ENCODE results near the gene DCBLD2. TPM values are rescaled to one million over a fixed set of nuclear protein-coding genes. Genes with fewer than 3 reads are reported as not detected.
A peak's percentile ranks its signal among the peaks of the same experiment; 100 is the strongest.
"Not testable (repeated sequence)": the region's sequence is repeated elsewhere in the genome, so short reads cannot be mapped to it uniquely, and the experiment has no call there.

DCBLD2 gene
- total RNA-seq, 1 experiment from 2014 or later, result 0.20 TPM

DNA sequence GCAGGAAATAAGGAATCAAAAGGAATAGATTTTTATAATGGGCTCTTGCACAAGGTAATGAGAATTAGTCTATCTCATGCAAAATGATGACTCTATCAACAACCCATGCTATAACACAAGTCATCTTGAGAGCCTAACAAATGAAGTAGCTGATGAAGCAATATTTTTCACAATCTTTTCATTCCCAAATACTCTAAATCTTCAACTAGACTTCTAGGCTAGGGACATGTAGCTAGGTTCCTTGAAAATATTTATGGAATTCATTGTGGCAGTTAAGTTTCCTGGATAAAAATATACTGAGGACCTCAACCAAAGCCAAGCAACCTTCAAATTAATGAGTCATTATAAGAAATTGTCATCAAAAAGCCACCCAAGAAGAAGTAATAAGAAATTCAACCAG, 55.4 kb downstream of the DCBLD2 start:
- no peak for DNase-seq (ENCODE audit: low spot score)

DNA sequence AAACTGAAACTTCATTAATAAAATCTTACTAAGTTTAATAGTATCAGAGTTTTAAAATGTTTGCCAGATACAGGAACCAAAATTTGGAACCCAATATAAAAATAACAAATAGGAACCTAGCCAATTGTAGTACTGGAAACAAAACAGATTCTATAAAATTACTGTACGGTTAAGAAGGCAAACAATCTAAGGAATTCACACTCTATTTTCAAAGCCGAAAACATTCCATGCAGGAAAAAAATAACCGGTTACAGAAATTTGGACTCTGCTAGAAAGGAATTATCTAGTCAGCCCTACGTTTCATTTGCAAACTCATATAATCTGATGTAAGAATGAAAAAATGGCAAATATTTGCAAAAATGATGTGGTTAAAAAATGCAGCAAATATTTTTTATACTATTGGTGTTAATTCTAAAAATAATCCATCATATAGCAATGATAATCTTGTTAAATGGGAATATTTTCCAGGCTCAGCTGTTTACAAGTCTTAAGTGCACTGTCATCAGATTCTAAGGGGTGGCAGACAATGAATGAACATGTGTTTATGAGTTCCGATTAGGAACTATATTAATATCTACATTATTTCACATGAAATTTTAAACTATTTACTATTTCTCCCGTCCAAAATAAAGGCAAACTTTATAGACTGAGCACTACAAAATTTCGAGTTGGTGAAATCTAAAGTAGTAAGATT, 58.1 kb downstream of the DCBLD2 start:
- DNase-seq (ENCODE audit: low spot score), result no peak
- in situ Hi-C loops (cut with HindIII; ENCODE audit: low sequenced_read_pairs), result no loop called here

More for the DNA sequence above, 55.4 kb downstream of the DCBLD2 start:
- in situ Hi-C loops (cut with HindIII; ENCODE audit: low sequenced_read_pairs), result no loop called here

DNA sequence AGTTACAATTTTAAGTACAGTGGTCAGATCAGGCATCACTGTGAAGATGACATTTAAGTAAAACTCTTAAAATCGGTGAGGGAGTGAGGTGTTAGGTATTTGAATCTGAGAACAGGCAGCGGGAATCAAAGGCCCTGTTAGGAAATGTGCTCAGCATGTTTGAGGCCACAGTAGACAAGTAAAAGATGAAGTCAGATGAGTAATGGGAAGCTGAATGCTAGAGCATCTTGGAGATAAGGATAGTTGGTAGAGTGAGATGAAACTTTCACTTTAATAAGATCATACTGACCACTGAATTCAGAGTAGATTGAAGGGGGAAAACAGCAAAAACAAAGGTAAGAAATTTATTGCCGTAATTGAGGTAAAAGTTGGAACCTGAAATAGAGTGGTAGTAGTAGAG, 61.6 kb downstream of the DCBLD2 start:
- in situ Hi-C loops (cut with HindIII; ENCODE audit: low sequenced_read_pairs), result no loop called here

DNA sequence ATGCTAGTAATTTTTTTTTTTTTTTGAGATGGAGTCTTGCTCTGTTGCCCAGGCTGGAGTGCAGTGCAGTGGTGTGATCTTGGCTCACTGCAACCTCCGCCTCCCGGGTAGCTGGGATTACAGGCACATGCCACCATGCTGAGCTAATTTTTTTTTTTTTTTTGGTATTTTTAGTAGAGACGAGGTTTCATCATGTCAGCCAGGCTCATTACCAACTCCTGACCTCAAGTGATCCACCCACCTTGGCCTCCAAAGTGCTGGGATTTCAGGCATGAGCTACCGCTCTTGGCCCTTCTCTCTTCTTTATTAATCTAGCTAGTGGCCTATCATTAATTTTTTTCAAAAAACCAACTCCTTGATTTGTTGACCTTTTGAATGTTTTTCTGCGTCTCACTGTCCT, 70.4 kb downstream of the DCBLD2 start:
- DNase-seq (ENCODE audit: low spot score); in situ Hi-C loops (cut with HindIII; ENCODE audit: low sequenced_read_pairs): not testable (repeated sequence)

More for the DNA sequence above, 61.6 kb downstream of the DCBLD2 start:
- DNase-seq (ENCODE audit: low spot score), result no peak

DNA sequence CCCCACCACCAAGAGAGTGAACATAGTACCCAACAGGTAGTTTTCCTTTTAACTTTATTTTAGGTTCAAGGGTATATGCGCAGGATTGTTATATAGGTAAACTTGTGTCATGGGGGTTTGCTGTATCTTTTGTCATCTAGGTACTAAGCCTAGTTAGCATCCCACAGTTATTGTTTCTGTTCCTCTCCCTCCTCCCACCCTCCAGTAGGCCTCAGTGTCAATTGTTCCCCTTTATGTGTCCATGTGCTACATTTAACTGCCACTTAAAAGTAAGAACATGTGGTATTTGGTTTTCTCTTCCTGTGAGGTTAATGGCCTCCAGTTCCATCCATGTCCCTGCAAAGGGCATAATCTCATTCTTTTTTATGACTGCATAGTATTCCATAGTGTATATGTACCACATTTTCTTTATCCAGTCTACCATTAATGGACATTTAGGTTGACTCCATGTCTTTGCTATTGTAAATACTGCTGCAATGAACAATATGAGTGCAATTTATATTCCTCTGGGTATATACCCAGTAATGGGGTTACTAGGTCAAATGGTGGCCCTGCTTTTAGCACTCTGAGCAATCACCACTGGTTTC, 72.2 kb downstream of the DCBLD2 start:
- no peak for DNase-seq (ENCODE audit: low spot score)
- in situ Hi-C loops (cut with HindIII; ENCODE audit: low sequenced_read_pairs), result no loop called here

DNA sequence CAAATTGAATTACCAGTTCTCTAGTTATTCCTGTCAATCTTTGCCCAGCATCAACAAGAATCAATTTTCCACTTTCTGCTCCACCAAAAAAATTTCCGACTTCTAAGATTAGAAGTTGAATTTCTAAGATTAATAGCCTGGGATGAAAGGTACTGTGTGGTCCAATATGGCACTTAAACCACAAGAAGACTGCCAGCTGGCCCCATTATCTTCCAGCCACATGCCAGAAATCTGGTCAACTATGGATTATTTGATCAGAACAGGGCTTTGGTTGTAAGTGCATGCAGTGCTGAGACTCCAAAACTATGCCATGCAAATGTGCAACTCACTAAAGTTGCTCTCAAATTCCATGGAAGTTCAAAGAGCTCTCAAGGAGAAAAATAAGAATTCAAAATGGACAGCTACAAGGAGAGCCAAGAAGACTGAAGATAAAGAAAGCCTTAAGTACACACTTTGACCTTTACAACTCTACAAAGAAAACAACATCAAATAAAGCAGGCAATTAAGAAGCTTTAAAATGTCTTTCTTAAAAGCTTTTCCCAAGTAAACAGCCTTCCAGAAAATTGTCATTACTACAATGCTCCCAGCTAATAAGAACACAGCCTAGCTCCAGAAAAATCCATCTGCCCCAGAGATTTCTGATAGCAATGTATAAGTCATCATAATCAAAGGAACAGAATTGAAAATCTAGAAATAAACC, 74.1 kb downstream of the DCBLD2 start:
- in situ Hi-C loops (cut with HindIII; ENCODE audit: low sequenced_read_pairs), result no loop called here

DNA sequence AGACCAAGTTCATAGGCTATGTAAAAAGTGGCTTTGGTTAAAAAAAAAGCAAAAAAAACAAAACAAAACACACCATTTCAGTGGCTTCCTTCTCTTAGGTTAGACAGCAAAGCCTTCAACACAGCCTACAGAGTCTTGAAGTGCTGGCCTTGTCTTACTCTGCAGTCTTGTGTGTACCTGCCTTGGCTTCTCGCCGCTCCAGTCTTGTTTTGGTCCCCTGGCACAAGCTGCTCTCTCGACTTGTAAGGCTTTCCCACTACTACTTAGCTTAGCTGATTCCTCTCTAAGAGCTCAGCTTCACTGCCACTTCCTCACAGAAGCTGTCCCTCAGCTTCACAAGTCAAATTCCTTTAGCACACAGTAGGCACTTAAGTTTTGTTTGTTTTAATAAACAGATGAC, 75.4 kb downstream of the DCBLD2 start:
- no peak for DNase-seq (ENCODE audit: low spot score)
- in situ Hi-C loops (cut with HindIII; ENCODE audit: low sequenced_read_pairs), result no loop called here

More for the DNA sequence above, 74.1 kb downstream of the DCBLD2 start:
- DNase-seq (ENCODE audit: low spot score), result no peak

DNA sequence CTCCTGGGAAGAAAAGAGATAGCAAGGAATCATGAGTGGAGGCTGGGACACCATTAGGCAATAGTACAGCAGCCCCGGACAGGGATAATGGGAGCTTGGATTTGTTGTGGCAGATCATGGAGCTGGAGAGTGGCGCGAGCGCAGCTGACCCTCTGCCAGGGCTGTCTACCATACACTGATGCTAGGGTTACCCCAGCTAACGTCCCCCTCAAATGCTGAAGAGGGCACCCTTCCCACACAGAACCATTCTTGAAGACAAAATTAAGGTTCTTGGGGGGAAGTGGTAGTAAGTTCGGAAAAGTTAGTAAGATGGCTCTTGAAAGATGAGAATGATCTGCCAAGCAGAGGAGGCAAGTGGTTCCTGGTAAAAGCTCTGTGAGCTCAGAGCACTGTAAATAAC, 77.2 kb downstream of the DCBLD2 start:
- no peak for DNase-seq (ENCODE audit: low spot score)
- in situ Hi-C loops (cut with HindIII; ENCODE audit: low sequenced_read_pairs), result no loop called here

DNA sequence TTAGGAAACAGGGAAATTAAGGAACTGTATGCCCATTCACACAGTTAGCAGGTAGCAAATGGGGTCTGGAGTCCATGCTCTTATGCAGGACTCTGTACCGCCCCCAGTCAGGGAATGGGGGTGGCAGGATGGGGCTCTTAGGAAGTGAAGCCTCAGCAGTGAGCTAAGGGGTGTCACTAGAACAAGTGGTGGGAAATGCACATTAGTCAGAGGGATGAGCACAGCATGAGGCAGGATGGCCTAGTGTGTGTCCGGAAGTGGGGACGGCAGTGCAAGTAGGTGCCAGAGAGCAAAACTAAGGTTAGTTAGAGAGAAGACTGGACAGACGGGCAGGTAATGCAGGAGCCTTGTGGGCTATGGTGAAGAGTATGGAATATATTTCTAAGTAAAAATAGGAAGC, 77.7 kb downstream of the DCBLD2 start:
- in situ Hi-C loops (cut with HindIII; ENCODE audit: low sequenced_read_pairs), result no loop called here
- DNase-seq (ENCODE audit: low spot score), result no peak

DNA sequence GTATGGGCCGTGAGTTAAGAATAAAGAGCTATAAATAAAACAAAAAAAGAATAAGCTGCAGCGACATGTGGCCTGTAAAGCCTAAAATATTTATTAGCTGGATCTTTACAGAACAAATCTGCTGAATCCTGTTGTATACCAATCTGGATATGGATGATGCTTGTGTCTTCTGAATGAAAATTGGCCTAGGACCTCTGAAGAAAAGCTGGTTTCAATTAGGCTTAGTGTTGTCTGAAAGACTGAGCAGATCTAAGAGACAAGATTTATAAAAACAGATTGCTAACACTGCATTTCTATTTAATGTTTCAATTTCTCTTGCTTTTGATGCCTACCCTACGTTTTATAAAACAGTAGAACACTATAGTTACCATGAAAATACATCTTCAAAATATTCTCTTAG, 80.4 kb downstream of the DCBLD2 start:
- in situ Hi-C loops (cut with HindIII; ENCODE audit: low sequenced_read_pairs), result no loop called here
- no peak for DNase-seq (ENCODE audit: low spot score)

DNA sequence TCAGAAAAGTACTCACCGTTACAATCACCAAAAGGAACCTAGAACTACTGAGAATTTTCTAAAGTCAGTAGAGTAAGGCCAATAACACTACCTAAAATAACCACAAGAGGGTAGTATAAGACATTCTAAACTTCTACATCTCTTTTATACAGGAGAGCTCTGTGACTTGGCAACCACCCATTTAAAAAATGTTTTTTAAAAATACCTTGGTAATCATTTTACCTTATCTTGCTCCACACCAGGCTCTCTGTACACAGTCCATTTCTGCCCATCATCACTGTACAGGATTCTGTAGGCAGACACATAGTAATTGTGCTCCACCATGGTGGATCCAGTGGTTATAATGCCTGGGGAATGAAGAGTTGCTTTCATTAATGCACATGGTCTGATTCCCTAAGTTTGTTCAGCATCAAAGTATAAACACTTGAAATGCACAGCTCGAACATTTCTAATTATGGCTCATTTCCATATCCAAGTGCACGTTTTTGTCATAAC, 83.9 kb downstream of the DCBLD2 start:
- peak; percentile 74 for DNase-seq (ENCODE audit: low spot score)
- in situ Hi-C loops (cut with HindIII; ENCODE audit: low sequenced_read_pairs), result no loop called here

DNA sequence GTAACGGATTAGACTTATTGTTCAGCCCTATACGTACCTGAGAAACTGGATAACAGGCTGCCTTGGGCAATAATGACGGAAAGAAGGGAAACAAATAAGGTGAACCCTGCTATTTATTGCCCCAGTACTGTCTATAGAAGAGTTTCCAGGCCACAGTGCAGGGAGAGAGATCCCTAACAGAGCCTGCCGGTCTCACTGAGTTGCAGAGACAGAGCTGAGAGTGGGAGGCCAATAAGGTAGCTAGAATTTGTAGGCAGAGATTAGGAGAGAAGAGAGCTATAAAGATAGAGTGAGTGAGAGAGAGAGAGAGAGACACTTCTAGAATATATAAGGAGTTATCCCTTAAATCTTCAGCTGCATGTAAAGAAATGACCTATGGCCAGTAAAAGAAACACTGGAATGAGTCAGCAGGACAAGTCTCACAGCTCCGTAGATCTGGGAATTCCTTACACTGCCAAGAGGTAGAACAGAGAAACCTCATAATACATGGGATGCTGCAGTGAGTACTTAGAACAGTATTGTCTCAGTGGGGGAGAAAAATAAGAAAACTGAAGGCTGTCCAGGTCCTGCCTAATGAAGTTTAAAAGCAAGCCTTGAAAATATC, 86.6 kb downstream of the DCBLD2 start:
- in situ Hi-C loops (cut with HindIII; ENCODE audit: low sequenced_read_pairs), result no loop called here
- DNase-seq (ENCODE audit: low spot score), result no peak

DNA sequence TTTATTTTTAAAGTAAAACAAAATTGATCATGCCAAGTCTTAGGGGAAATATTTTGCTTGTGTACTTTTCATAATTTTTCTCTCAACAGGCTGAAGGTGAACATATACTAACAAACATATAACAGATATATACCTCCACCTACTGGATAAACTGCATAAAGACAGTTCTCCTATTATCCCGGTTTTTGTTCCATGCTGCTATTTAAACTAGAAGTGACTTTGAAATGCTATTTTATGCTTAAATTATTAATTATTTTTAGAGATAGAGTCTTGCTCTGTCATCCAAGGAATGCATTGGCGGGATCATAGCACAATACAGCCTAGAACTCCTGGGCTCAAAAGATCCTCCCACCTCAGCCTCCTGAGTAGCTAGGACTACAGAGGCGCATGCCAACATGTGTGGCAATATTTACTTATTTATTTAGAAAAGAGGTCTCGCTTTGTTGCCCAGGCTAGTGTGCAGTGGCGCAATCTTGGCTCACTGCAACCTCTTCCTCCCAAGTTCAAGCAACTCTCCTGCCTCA, 88.6 kb downstream of the DCBLD2 start:
- DNase-seq (ENCODE audit: low spot score), result peak; percentile 47
- in situ Hi-C loops (cut with HindIII; ENCODE audit: low sequenced_read_pairs), result no loop called here

DNA sequence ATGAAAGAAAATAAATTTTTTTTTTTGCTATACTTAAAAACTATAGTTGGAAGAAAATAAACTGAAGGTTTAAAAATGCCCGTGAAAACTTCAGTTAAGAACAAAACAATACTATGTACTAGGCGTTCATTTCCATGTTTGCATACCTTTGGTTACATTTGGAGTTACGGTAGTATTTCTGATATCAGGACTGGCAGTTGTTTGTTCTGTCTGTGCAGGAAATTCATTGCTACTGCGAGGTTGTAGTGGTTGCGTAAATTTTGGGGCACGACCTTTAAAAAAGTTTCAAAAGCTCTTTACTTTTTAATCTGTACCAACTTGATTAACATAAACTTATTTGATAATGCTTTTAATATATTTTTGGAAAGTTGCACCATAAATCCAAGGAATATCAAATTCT, 90.4 kb downstream of the DCBLD2 start:
- in situ Hi-C loops (cut with HindIII; ENCODE audit: low sequenced_read_pairs), result no loop called here

DNA sequence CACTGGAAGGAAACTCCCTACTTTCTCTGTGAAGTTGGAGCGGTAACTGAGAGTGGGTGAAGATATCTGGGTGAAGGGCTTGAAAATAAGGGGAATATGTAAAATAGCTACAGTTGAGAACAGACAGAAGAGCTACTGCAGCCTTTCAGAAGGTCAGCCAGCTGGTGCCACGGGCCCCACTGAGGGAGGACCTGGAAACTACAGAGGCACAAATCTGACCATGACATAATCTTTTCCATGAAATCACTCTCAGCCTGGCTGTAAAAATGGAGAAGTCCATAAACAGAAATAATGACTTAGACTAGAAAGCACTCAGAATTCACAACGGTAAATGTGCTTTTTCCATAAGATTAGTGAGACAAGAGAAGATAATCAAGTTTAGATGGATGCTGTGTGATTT, 91.9 kb downstream of the DCBLD2 start:
- in situ Hi-C loops (cut with HindIII; ENCODE audit: low sequenced_read_pairs), result no loop called here
- no peak for DNase-seq (ENCODE audit: low spot score)

More for the DNA sequence above, 90.4 kb downstream of the DCBLD2 start:
- DNase-seq (ENCODE audit: low spot score), result no peak

DNA sequence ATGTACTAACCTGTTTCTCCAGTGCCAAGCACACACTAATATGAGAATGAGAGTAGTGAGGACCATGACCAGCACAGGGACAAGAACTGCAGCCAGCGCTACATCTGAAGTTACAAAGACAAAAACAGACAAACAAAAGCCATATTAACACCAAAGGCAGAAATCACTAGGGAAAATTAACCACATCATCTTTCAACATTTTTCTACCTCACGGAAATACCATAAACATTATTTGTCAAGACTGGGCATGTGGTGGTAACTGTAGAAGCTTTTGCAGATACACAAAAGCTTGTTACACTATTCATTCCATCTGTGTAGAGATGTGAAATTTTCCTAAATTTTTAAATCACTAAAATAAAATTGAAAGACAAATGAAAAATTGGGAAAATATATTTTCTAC, 93.4 kb downstream of the DCBLD2 start:
- in situ Hi-C loops (cut with HindIII; ENCODE audit: low sequenced_read_pairs), result no loop called here
- no peak for DNase-seq (ENCODE audit: low spot score)

DNA sequence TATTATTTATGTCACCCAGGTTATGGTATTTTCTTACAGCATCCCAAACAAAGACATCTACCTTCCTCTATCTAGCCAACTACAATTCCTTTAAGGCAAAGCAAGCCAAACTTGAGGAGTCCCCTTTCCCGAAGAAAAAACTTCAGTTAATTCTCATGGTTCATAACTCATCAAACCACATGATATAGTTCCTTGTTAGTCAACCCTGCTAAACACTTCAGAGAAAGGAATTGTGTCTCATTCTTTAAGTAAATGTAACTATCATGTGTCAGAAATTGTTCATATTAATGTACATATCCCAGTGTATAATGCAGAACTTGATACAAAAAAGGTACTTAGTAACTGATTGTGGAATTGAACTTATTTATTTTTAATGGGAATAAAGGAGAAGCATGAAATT, 93.9 kb downstream of the DCBLD2 start:
- in situ Hi-C loops (cut with HindIII; ENCODE audit: low sequenced_read_pairs), result no loop called here

DNA sequence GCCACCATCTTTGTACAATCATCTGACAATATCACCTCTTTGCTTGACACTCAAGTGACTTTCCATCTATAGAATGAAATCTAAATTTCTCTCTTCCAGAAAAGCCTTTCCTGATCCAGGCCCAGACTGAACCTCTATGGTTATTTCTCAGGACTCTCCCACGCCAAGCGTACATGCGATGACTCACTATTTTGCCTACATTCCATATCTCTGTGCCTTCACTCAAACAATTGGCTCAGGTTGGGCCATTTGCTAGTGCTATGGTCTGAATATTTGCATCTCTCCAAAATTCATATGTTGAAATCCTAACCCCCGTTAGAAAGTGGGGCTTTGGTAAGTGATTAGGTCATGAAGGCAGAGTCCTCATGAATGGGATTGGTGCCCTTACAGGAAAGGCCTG, 94.5 kb downstream of the DCBLD2 start:
- in situ Hi-C loops (cut with HindIII; ENCODE audit: low sequenced_read_pairs), result no loop called here
- DNase-seq (ENCODE audit: low spot score), result no peak

More for the DNA sequence above, 93.9 kb downstream of the DCBLD2 start:
- no peak for DNase-seq (ENCODE audit: low spot score)

DNA sequence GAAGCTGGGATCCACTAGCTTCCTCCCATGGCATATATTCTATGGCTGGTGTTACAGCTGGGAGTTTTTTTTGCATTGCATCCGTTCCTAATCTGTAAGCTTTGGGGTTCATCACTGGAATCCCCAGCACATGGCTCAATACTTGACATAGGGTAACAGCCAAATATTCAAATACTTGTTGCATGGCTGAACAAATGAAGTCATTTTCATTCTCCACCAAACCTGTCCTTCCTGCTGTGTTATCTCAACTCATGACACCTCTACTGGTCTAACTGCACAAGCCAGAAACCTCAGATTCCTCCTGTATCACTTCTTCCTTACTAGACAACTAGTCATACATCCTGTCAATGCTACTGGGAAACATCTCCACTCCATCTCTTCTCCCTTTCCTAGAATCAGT, 95.0 kb downstream of the DCBLD2 start:
- in situ Hi-C loops (cut with HindIII; ENCODE audit: low sequenced_read_pairs), result no loop called here
- no peak for DNase-seq (ENCODE audit: low spot score)

DNA sequence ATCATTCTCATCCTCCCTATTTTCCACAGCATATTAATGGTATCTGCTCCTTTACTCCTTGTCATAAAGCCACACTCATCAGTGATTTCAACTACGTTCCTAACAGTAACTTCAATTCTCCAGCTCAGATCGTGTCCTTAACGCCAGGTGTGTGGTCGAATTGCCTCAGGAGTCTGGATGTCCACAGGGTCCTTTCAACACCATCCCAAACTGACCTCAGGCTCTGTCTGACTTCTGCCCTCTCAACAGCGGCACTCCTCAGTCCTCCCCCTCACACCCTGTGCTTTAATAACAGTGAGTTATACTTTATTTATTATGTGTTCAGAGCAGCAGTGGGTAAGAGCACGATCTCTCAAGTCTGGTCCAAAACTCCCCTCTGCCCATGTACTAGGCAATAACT, 95.9 kb downstream of the DCBLD2 start:
- no peak for DNase-seq (ENCODE audit: low spot score)
- in situ Hi-C loops (cut with HindIII; ENCODE audit: low sequenced_read_pairs), result no loop called here
